ENCODE results near the gene ENOX1. TPM values are rescaled to one million over a fixed set of nuclear protein-coding genes. Genes with fewer than 3 reads are reported as not detected.

The ENOX1 gene
- total RNA-seq, 2 donors from 2014 or later: 0.22 to 1.4 TPM

DNA sequence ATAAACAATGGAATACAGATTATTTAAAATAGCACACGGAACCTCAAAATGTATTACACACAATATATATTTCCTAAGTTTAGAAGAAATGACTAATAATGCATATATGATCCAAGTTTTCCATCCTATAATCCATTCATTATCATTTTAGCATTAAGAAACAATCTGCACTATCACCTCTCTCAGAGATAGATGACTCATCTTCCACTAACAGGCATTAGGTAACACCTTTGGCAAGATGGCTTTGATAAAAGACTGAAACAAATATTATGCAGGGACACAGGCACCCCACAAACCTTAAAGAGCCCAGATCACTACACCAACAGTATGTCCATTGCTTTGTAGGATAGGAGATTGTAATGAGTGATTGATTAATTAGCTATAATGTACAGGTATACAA lies 4.1 kb downstream of the ENOX1 start:
- H3K4me1 ChIP-seq: peaks cover 3% of the 10 kb centered on the region
- no peak overlapping the region for H3K27ac ChIP-seq
- H3K27me3 ChIP-seq: peaks cover 9% of the 10 kb centered on the region
- H3K4me3 ChIP-seq: no peak overlapping the region
- H3K9me3 ChIP-seq: no peaks in the 10 kb centered on the region
- no peaks in the 10 kb centered on the region for H3K36me3 ChIP-seq
- no peak for DNase-seq
- intact Hi-C loops (cut with DNase I): no loop called here
- TF ChIP-seq, protein P1, sequence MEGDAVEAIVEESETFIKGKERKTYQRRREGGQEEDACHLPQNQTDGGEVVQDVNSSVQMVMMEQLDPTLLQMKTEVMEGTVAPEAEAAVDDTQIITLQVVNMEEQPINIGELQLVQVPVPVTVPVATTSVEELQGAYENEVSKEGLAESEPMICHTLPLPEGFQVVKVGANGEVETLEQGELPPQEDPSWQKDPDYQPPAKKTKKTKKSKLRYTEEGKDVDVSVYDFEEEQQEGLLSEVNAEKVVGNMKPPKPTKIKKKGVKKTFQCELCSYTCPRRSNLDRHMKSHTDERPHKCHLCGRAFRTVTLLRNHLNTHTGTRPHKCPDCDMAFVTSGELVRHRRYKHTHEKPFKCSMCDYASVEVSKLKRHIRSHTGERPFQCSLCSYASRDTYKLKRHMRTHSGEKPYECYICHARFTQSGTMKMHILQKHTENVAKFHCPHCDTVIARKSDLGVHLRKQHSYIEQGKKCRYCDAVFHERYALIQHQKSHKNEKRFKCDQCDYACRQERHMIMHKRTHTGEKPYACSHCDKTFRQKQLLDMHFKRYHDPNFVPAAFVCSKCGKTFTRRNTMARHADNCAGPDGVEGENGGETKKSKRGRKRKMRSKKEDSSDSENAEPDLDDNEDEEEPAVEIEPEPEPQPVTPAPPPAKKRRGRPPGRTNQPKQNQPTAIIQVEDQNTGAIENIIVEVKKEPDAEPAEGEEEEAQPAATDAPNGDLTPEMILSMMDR (IDR thresholded peaks at IDR 0.05): no peak
- H3K9ac ChIP-seq (ENCODE audit: low read depth in 2 of 2, low read length in 2 of 2): no peak overlapping the region

GRCh38 chr13:43780666-43781065 lies 6.1 kb downstream of the ENOX1 start:
- intact Hi-C loops (cut with DNase I): no loop called here
- Histone ChIP-seq H3K27ac (no peak overlapping the region), H3K9me3 (no peaks in the 10 kb centered on the region), H3K9ac (ENCODE audit: low read depth in 2 of 2, low read length in 2 of 2) (no peak overlapping the region), H3K27me3 (peaks cover 3% of the 10 kb centered on the region), H3K4me1 (no peaks in the 10 kb centered on the region), H3K4me3 (no peak overlapping the region), H3K36me3 (no peaks in the 10 kb centered on the region)
- no peak for DNase-seq
- TF ChIP-seq, protein P1 (IDR thresholded peaks at IDR 0.05): no peak

GRCh38 chr13:43776501-43777079 lies 10.2 kb downstream of the ENOX1 start:
- Histone ChIP-seq H3K9ac (ENCODE audit: low read depth in 2 of 2, low read length in 2 of 2) (no peak overlapping the region), H3K4me1 (no peaks in the 10 kb centered on the region), H3K36me3 (no peaks in the 10 kb centered on the region), H3K9me3 (no peaks in the 10 kb centered on the region), H3K27ac (no peak overlapping the region), H3K4me3 (no peak overlapping the region), H3K27me3 (no peaks in the 10 kb centered on the region)
- intact Hi-C loops (cut with DNase I): no loop called here
- TF ChIP-seq, protein P1 (IDR thresholded peaks at IDR 0.05): no peak
- DNase-seq: no peak

- H3K4me3 ChIP-seq: no peak overlapping the region
- no peaks in the 10 kb centered on the region for H3K9me3 ChIP-seq
- no peaks in the 10 kb centered on the region for H3K4me1 ChIP-seq
- H3K9ac ChIP-seq (ENCODE audit: low read depth in 2 of 2, low read length in 2 of 2): no peak overlapping the region
- intact Hi-C loops (cut with DNase I): no loop called here
- H3K27ac ChIP-seq: no peak overlapping the region
- no peak for DNase-seq
- H3K27me3 ChIP-seq: no peaks in the 10 kb centered on the region
- TF ChIP-seq, protein P1 (IDR thresholded peaks at IDR 0.05): no peak
- H3K36me3 ChIP-seq: no peaks in the 10 kb centered on the region
Measured at GRCh38 chr13:43776006-43776405, 10.8 kb downstream of the ENOX1 start.

DNA sequence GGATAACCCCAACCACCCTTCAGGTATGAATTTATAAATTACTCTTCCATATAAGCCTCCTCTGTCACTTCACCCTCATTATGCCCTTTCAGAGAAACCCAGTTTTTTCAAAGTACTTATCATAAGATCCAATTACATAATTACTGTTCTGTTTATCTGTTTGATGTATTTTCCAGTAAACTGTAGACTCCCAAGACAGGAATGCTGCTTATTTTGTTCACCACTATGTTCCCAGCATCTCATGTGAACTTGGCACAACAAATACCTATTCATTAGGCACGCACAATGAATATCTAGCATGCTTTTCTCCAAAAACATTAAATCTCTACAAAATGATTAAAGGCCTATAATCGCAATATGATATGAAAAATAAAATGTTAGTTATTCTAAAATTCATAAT lies 13.2 kb downstream of the ENOX1 start:
- H3K4me3 ChIP-seq: no peak overlapping the region
- no peak for DNase-seq
- H3K9me3 ChIP-seq: no peaks in the 10 kb centered on the region
- intact Hi-C loops (cut with DNase I): no loop called here
- H3K4me1 ChIP-seq: no peaks in the 10 kb centered on the region
- no peak overlapping the region for H3K9ac ChIP-seq (ENCODE audit: low read depth in 2 of 2, low read length in 2 of 2)
- H3K27me3 ChIP-seq: no peaks in the 10 kb centered on the region
- H3K36me3 ChIP-seq: no peaks in the 10 kb centered on the region
- TF ChIP-seq, protein P1 (IDR thresholded peaks at IDR 0.05): no peak
- no peak overlapping the region for H3K27ac ChIP-seq

Measured in colonic mucosa (tissue), 4 donors.